ENCODE measurements around the gene RASL10A.

Gene RASL10A

DNA sequence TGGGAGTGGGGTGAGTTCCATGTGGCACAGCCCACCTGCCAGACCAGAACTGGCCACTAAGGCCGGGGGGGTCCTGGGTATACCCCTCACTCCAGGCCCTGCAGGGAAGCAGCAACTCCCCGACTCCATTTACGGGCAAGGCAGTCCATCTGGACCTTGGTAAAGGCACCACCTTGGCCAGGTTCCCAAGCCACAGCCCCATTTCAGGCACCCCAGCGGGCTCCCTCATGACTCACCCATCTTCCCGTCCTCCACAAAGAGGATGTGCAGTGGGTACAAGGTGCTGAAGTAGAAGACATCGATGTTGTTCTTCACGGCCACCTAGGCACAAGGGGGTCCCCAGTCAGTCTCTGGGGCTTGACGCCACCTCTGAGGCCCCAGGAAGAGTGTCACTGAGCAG lies 15.7 kb upstream of the RASL10A start:
- Histone ChIP-seq H3K36me3 (ENCODE audit: control insufficient read depth, insufficient read depth, low read length) (peaks cover 15% of the 10 kb centered on the region), H3K4me1 (ENCODE audit: control insufficient read depth, insufficient read depth, low read length) (no peaks in the 10 kb centered on the region), H3K4me3 (ENCODE audit: insufficient read depth, low read depth, low read length) (no peak overlapping the region), H3K27me3 (ENCODE audit: control insufficient read depth, insufficient read depth, low read length, poor library complexity, severe bottlenecking) (no peaks in the 10 kb centered on the region), H3K27ac (ENCODE audit: insufficient read depth, low read depth, low read length, poor library complexity, severe bottlenecking) (no peak overlapping the region), H3K9me3 (ENCODE audit: control insufficient read depth, low read length) (no peaks in the 10 kb centered on the region)
- 94 to 95% methylated on average over 8 of the region's 8 CpGs for WGBS, 2 experiments

DNA sequence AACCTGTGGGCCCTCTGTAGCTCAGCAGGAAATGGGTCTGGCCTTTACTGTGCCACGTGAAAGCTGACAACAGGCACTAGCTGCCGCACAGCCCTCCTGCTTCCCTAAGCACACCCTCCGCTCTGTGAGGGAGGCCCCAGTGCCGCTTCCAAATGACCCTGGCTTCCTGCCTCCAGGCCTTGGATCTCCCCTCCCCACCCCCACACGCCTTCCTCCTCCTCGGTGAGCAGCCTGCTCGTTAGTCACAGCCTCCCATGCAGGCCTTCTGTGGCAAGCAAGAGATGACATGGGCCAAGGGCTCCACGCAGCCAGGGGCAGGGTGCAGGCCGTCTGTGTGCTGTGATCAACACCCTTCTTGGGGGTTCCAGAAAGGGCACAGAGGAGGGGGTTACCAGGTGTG lies 15.3 kb upstream of the RASL10A start:
- 71 to 75% methylated on average over 9 of the region's 9 CpGs for WGBS, 2 experiments
- H3K9me3 ChIP-seq (ENCODE audit: control insufficient read depth, low read length) = no peaks in the 10 kb centered on the region
- H3K4me1 ChIP-seq (ENCODE audit: control insufficient read depth, insufficient read depth, low read length) = no peaks in the 10 kb centered on the region
- no peak overlapping the region for H3K4me3 ChIP-seq (ENCODE audit: insufficient read depth, low read depth, low read length)
- no peak overlapping the region for H3K27ac ChIP-seq (ENCODE audit: insufficient read depth, low read depth, low read length, poor library complexity, severe bottlenecking)
- H3K27me3 ChIP-seq (ENCODE audit: control insufficient read depth, insufficient read depth, low read length, poor library complexity, severe bottlenecking) = no peaks in the 10 kb centered on the region
- H3K36me3 ChIP-seq (ENCODE audit: control insufficient read depth, insufficient read depth, low read length) = peaks cover 15% of the 10 kb centered on the region

DNA sequence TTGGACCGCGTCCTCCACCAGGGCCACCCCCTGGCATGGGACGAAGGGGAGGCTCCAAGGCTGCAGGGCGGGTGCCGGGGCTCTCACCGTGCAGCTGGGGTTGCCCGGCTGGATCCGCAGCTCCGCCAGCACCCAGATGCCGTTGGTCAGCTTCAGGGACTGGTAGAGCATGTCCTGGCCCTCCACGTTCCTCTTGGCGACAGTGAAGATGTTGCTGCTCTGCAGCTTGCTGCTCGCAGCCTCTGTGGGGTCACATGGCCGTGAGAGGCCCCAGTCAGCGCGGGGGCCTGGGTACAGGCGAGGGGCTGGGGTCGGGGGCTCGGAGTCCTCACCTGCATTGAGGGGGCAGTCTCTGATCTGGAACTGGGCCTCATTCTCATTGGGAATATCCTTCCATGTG lies 14.8 kb upstream of the RASL10A start:
- Histone ChIP-seq H3K4me1 (ENCODE audit: control insufficient read depth, insufficient read depth, low read length) (no peaks in the 10 kb centered on the region), H3K27ac (ENCODE audit: insufficient read depth, low read depth, low read length, poor library complexity, severe bottlenecking) (no peak overlapping the region), H3K27me3 (ENCODE audit: control insufficient read depth, insufficient read depth, low read length, poor library complexity, severe bottlenecking) (no peaks in the 10 kb centered on the region), H3K36me3 (ENCODE audit: control insufficient read depth, insufficient read depth, low read length) (peaks cover 15% of the 10 kb centered on the region), H3K9me3 (ENCODE audit: control insufficient read depth, low read length) (no peaks in the 10 kb centered on the region), H3K4me3 (ENCODE audit: insufficient read depth, low read depth, low read length) (no peak overlapping the region)
- WGBS, 2 experiments = 95 to 96% methylated on average over 19 of the region's 19 CpGs

DNA sequence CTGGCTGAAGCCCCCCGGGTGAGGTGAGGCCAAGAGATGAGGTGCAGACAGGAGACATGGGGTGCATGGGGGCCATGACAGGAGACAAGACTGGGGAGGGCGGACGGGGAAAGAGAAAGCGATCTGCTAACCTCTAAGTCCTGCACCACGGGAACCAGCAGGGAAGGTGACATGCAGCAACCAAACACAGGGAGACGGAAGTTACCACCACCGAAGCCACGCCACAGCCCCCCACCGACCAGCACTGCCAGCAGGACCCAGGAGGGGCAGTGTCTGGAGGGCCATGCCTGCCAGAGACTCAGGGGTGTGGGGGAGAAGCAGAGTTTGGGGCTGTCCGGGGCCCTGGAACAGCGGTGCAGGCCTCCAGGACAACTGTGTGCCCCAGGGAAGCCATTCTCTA lies 14.1 kb upstream of the RASL10A start:
- Histone ChIP-seq H3K4me1 (ENCODE audit: control insufficient read depth, insufficient read depth, low read length) (no peaks in the 10 kb centered on the region), H3K36me3 (ENCODE audit: control insufficient read depth, insufficient read depth, low read length) (peaks cover 15% of the 10 kb centered on the region), H3K27me3 (ENCODE audit: control insufficient read depth, insufficient read depth, low read length, poor library complexity, severe bottlenecking) (no peaks in the 10 kb centered on the region), H3K4me3 (ENCODE audit: insufficient read depth, low read depth, low read length) (no peak overlapping the region), H3K27ac (ENCODE audit: insufficient read depth, low read depth, low read length, poor library complexity, severe bottlenecking) (no peak overlapping the region), H3K9me3 (ENCODE audit: control insufficient read depth, low read length) (no peaks in the 10 kb centered on the region)
- 96% methylated on average over 11 of the region's 11 CpGs for WGBS, 2 experiments

DNA sequence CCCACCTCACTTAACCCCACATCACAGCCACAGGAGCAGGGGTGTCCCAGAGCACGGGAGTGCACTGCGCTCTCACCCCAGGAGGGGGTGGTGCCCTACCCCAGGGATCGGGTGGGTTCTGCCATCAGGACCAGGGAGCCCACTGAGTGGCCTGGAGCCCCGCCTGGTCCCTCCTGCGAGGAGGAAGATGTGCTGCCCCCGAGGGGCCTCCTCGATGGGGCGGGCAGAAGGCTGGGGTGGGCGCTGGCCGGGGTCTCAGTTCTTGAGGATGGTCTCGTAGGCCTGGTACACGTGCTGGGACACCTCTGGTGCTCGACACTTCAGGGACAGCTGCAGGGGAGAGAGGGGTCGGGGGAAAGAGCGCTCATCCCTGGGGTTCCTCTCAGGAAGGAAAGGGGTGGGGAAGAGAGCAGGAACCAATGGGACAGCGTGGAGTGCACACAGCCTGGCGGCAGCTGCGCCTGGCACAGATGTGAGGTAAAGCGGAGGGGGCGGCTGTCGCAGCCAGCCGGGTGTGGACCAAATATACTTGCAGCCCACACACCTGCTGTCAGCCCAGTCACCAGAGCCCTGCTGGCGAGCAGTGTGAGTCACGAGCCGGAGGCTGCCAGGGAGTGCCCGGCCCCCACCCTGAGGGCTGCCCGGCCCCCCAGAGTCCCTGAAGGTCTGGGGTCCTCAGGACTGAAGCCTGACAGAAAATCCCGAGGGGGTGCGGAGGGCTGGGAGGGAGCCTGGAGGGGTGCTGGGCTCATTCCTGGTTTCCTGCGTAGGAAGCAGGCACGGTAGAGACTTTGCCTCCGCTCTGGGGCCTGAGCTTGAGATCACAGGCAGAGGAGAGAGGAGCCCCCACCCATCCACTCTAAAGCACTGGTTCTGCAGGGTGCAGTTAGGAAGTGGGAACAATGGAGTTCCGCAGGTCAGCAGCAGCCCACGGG lies 13.3 kb upstream of the RASL10A start:
- no peak overlapping the region for H3K27ac ChIP-seq (ENCODE audit: insufficient read depth, low read depth, low read length, poor library complexity, severe bottlenecking)
- H3K4me1 ChIP-seq (ENCODE audit: control insufficient read depth, insufficient read depth, low read length) = no peaks in the 10 kb centered on the region
- H3K27me3 ChIP-seq (ENCODE audit: control insufficient read depth, insufficient read depth, low read length, poor library complexity, severe bottlenecking) = no peaks in the 10 kb centered on the region
- 95% methylated on average over 34 of the region's 34 CpGs for WGBS, 2 experiments
- no peak overlapping the region for H3K4me3 ChIP-seq (ENCODE audit: insufficient read depth, low read depth, low read length)
- no peaks in the 10 kb centered on the region for H3K9me3 ChIP-seq (ENCODE audit: control insufficient read depth, low read length)
- peaks cover 15% of the 10 kb centered on the region for H3K36me3 ChIP-seq (ENCODE audit: control insufficient read depth, insufficient read depth, low read length)

DNA sequence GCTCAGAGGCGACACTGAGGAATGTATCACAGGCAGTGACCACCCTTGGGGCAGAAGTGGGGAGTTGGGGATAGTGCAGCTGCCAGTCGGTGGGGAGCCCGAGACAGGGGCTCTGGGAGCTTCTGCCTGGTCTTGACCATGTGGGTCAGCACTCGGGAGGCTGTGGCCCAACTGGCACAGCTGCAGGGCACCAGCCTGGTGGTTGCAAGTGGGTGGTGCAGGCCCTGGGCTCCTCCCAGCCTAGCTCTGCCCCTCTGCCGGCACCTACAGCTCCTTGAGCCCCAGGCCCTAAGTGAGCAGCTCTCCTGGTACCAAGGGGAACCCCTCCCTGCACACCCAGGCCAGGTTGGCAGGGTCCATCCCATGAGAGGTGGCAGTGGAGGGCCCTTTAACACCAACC lies 12.6 kb upstream of the RASL10A start:
- WGBS, 2 experiments = 93 to 95% methylated on average over 5 of the region's 5 CpGs
- no peaks in the 10 kb centered on the region for H3K4me1 ChIP-seq (ENCODE audit: control insufficient read depth, insufficient read depth, low read length)
- no peaks in the 10 kb centered on the region for H3K27me3 ChIP-seq (ENCODE audit: control insufficient read depth, insufficient read depth, low read length, poor library complexity, severe bottlenecking)
- no peaks in the 10 kb centered on the region for H3K9me3 ChIP-seq (ENCODE audit: control insufficient read depth, low read length)
- no peak overlapping the region for H3K27ac ChIP-seq (ENCODE audit: insufficient read depth, low read depth, low read length, poor library complexity, severe bottlenecking)
- peaks cover 15% of the 10 kb centered on the region for H3K36me3 ChIP-seq (ENCODE audit: control insufficient read depth, insufficient read depth, low read length)
- no peak overlapping the region for H3K4me3 ChIP-seq (ENCODE audit: insufficient read depth, low read depth, low read length)

DNA sequence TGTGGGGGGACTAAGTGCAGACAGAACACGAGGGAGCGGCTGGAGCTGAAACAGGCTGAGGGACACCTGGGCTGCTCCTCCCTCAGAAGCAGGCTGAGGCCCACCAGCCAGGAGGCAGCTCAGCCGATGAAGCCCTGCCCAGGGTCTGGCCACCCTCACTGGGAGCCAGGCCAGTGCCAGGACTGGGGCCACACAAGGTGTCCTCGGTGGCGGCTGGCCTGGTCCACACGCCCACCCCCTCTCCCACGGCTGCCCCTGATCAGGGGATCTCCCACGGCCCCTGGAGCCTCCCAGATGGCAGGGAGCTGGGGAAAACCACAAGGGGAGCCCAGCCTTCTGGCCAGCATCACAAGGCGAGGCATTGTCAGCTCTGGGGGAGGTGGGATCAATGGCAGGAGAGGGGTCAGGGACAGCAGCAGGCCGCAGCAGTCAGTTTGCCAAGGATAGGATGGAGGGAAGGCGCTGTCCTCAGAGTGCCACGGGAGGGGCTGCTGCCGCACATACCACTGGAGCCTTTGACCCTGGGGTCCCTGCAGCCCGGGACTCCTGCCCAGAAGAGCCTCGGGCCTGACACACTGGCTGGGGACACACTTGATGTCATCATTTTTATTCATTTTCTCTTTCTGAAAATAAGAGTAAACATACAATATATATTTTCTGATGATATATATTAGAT lies 11.7 kb upstream of the RASL10A start:
- H3K9me3 ChIP-seq (ENCODE audit: control insufficient read depth, low read length) = no peaks in the 10 kb centered on the region
- whole genome bisulfite sequencing, 2 experiments = 92 to 96% methylated on average over 15 of the region's 15 CpGs
- H3K4me1 ChIP-seq (ENCODE audit: control insufficient read depth, insufficient read depth, low read length) = no peaks in the 10 kb centered on the region
- peaks cover 15% of the 10 kb centered on the region for H3K36me3 ChIP-seq (ENCODE audit: control insufficient read depth, insufficient read depth, low read length)
- H3K27me3 ChIP-seq (ENCODE audit: control insufficient read depth, insufficient read depth, low read length, poor library complexity, severe bottlenecking) = no peaks in the 10 kb centered on the region
- H3K4me3 ChIP-seq (ENCODE audit: insufficient read depth, low read depth, low read length) = no peak overlapping the region
- H3K27ac ChIP-seq (ENCODE audit: insufficient read depth, low read depth, low read length, poor library complexity, severe bottlenecking) = no peak overlapping the region

DNA sequence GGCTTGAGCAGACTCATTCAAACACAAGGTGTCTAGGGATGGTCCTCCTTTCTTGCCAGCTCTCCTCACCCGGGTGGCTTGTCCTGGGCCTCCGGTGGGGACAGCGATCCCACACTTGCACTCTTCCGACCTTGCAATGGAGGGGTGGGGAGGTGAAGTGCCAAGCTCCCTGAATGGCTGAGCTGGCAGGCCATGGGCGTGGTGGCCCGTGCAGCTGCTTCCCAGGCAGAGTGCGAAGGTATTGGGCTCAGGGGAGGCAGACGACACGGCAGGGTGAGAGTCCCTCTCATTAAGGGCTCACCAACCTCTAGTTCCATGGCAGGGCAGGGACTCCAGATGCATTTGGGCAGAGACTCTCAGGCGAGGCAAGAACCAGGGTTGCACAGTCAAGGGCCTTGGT lies 11.0 kb upstream of the RASL10A start:
- no peak overlapping the region for H3K27ac ChIP-seq (ENCODE audit: insufficient read depth, low read depth, low read length, poor library complexity, severe bottlenecking)
- no peaks in the 10 kb centered on the region for H3K4me1 ChIP-seq (ENCODE audit: control insufficient read depth, insufficient read depth, low read length)
- WGBS, 2 experiments = 92 to 95% methylated on average over 10 of the region's 10 CpGs
- no peak overlapping the region for H3K4me3 ChIP-seq (ENCODE audit: insufficient read depth, low read depth, low read length)
- H3K27me3 ChIP-seq (ENCODE audit: control insufficient read depth, insufficient read depth, low read length, poor library complexity, severe bottlenecking) = no peaks in the 10 kb centered on the region
- H3K9me3 ChIP-seq (ENCODE audit: control insufficient read depth, low read length) = no peaks in the 10 kb centered on the region
- peaks cover 14% of the 10 kb centered on the region for H3K36me3 ChIP-seq (ENCODE audit: control insufficient read depth, insufficient read depth, low read length)

DNA sequence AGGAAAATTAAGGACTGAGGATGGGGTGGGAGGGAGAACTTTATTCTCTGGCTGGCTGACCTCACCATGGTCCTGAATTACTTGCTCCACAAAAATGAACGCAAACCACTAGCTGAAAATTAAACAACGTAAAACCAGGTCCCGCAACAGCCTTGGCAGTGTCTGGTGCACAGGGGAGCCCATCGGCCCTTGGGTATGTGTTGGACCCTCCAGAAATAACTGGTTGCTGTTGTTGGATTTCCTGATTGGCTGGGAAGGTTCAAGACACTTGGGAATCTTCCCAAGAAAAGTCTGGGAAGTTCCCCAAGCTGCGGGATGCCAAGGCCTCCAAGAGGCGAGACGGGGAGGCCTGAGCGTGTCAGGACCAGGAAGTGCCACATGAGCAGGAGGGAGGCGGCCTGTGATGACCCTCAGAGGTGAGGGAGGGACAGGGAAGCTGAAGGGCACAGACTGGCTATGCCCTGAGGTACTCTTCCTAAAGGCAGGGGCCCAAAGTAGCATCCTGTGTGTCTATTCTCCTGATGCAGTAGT lies 10.4 kb upstream of the RASL10A start:
- WGBS, 2 experiments = 87 to 89% methylated on average over 9 of the region's 9 CpGs
- Histone ChIP-seq H3K27ac (ENCODE audit: insufficient read depth, low read depth, low read length, poor library complexity, severe bottlenecking) (no peak overlapping the region), H3K9me3 (ENCODE audit: control insufficient read depth, low read length) (no peaks in the 10 kb centered on the region)

DNA sequence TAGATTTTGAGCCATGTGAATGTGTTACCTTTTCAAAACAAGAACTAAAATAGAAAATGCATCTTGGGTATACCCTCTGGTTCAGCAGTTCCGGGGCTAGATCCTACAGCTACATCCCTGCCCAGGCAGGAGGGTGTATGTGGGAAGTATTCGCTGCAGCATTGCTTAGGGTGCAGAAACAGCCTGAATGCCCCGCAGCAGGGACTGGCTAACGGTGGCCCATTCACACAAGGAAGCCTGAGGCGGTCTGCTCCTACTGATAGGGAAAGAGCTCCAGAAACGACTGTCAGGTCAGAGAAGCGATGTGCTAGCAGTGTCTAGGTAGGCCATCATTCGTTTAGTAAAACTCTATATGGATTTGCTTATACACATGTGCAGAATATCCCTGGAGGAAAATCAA lies 9.9 kb upstream of the RASL10A start:
- Histone ChIP-seq H3K9me3 (ENCODE audit: control insufficient read depth, low read length) (no peaks in the 10 kb centered on the region), H3K27me3 (ENCODE audit: control insufficient read depth, insufficient read depth, low read length, poor library complexity, severe bottlenecking) (no peaks in the 10 kb centered on the region), H3K4me1 (ENCODE audit: control insufficient read depth, insufficient read depth, low read length) (no peaks in the 10 kb centered on the region), H3K27ac (ENCODE audit: insufficient read depth, low read depth, low read length, poor library complexity, severe bottlenecking) (no peak overlapping the region), H3K4me3 (ENCODE audit: insufficient read depth, low read depth, low read length) (no peak overlapping the region), H3K36me3 (ENCODE audit: control insufficient read depth, insufficient read depth, low read length) (peaks cover 9% of the 10 kb centered on the region)
- 89 to 90% methylated on average over 8 of the region's 8 CpGs for WGBS, 2 experiments

More for the DNA sequence above, 10.4 kb upstream of the RASL10A start:
- peaks cover 9% of the 10 kb centered on the region for H3K36me3 ChIP-seq (ENCODE audit: control insufficient read depth, insufficient read depth, low read length)
- no peaks in the 10 kb centered on the region for H3K4me1 ChIP-seq (ENCODE audit: control insufficient read depth, insufficient read depth, low read length)
- H3K4me3 ChIP-seq (ENCODE audit: insufficient read depth, low read depth, low read length) = no peak overlapping the region
- no peaks in the 10 kb centered on the region for H3K27me3 ChIP-seq (ENCODE audit: control insufficient read depth, insufficient read depth, low read length, poor library complexity, severe bottlenecking)
